Activated T-cell treated with anti-CD3 and anti-CD28 coated beads for 48 hours (primary cell): ENCODE data around the gene MDK.

Experiments
- DNase-seq: peaks from one replicate; pipeline ENCODE4 v3.0.0-alpha.2; 2020; ENCODE audit warnings: low read depth

MDK gene

DNA sequence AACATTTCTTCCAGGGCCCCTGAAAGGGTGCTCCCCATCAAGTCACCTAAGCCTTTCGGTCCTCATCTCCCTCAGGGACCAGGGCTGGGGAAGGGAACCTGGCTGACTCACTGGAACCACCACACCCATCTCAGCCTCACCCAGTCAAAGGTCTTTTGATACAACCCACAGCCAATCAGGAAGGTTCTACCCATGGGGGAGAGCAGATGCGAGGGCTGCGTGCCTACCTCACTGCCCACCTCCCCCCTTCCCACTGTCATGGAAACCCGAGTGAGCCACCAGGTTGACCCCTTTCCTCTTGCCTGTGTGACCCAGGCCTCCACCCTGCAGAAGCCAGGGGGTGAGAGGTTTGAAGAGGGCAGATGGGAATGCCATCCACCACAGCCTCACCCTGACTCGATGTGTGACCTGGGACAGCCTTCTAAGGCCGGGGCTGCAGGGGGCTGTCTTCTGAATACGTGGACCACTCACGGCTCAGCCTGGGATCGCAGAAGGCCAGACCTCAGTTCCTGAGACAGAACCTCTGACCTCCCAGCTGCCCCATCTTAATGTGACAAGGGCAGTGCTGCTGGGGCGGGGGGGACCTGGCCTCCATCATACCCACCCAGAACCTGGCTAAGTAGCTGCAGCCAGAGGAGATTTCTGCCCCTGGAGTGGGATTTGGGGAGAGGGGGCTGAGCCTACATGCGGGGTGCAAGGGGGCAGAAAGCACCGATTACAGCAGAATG lies 2.7 kb downstream of the MDK start:
- DNase-seq: no peak

- no peak for DNase-seq
Observed at GRCh38 chr11:46385169-46386004, 3.9 kb downstream of the MDK start.

GRCh38 chr11:46386005-46386578 lies 4.6 kb downstream of the MDK start:
- no peak for DNase-seq

DNA sequence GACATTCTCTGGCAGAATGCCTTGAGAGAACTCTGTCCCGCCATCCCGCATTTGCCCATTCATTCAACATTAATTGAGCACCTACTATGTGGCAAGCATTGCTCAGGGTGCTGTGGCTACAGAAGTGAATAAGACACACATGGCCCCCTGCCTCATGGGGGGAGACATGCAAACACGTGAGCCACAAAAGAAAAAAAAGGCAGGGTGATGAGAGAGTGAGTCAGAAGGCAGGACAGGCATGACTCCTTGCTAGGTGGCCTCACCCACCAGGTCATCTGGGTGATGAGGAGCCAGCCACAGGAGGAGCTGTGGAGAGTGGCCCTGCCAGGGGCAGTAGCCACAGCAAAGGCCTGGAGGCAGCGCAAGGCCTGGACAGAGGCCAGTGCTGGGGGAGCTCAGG lies 5.2 kb downstream of the MDK start:
- no peak for DNase-seq

GRCh38 chr11:46387456-46387855 lies 6.0 kb downstream of the MDK start:
- no peak for DNase-seq

GRCh38 chr11:46387919-46388618 lies 6.6 kb downstream of the MDK start:
- no peak for DNase-seq

DNA sequence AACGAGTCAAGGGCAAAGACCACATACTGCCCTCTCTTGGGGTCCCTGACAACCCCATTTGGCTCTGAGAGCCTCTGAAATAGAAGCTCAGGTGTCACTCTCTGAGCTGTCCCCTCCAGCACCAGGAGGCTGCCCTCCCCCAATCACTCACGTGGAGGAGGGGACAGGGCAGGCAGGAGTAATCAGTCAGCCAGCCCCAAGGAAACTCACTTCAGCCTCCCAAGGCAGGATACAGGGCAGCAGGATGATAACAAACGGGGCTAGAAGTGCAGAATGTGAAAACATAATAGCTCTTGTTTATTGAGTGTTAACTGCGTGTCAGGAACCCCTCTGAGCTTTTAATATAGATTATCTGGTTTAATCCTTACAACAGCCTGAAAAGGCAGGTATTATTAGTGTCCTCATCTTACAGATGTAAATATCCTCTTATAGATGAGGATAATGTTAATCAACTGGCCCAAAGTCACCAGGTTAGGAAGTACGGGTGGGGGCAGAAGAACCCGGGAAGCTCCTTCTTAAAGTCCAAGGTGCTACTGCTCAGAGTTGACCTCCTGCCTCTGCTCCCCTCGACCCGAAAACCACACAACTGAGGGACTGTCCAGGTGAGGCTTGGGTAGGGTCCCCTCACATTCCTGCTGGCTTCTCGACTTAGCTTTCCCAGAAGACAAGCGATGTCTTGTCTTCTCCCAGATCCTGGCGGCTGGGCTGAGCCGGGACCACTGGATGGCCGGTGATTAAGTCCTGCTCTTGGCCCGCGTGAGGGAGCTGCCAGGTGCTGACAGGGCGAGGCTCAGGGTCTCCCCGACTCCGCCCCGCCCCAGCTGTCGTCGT lies 7.4 kb downstream of the MDK start:
- DNase-seq: no peak

GRCh38 chr11:46389450-46390330 lies 8.2 kb downstream of the MDK start:
- DNase-seq: peak; percentile 66

GRCh38 chr11:46390331-46391171 lies 9.1 kb downstream of the MDK start:
- DNase-seq: no peak

GRCh38 chr11:46391186-46391577 lies 9.7 kb downstream of the MDK start:
- no peak for DNase-seq

- DNase-seq: no peak
Observed at GRCh38 chr11:46391578-46392420, 10.3 kb downstream of the MDK start, which contains the start of gene CHRM4. TSS of gene CHRM4 (minus strand) at chr11:46391776. CDS start at chr11:46386557, 5,219 bp downstream.

- peak; percentile 78 for DNase-seq
Observed at GRCh38 chr11:46392421-46393230, 11.2 kb downstream of the MDK start.

GRCh38 chr11:46393231-46393616 lies 11.8 kb downstream of the MDK start:
- no peak for DNase-seq

- DNase-seq: no peak
Observed at GRCh38 chr11:46393759-46394158, 12.3 kb downstream of the MDK start.

GRCh38 chr11:46397526-46397925 lies 16.1 kb downstream of the MDK start:
- no peak for DNase-seq

- DNase-seq: no peak
Observed at GRCh38 chr11:46402957-46403902, 21.8 kb downstream of the MDK start.
